Neural progenitor cell (in vitro differentiated cells): ENCODE data around the gene PRUNE2.

Experiments
- EZH2phosphoT487 ChIP-seq: fragments of 200-600 bp; sonication (generic); IDR thresholded peaks from 2 replicates; pipeline ENCODE4 v1.6.1; 2017; ENCODE audit warnings: antibody characterized with exemption
- TF ChIP-seq, protein P1 (sequence below): fragments of 200-600 bp; sonication (generic); IDR thresholded peaks from 2 replicates; pipeline ENCODE4 v1.5.1; 2017; ENCODE audit warnings: antibody characterized with exemption, mild to moderate bottlenecking

DNA sequence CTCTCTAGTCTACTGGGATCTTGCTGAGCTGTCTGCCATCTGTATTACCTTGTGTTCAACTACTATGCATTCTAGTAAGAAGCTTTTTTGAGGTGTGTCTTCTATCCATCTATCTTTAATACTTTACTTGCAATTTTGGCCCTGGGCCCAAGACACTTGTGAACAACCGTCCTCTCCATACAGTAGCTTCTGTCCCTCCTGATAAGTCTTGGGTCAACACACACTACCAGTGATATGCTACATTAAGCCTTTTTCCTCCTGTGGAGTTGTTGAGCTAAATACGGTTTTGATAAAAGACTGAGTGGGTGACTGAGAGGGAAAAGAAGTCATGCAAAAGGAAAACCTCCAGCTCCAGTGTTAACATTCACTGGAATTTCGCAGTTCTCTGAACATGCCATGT is 275.0 kb downstream of the PRUNE2 start:
- no peak for TF ChIP-seq EZH2phosphoT487
- TF ChIP-seq, protein P1, sequence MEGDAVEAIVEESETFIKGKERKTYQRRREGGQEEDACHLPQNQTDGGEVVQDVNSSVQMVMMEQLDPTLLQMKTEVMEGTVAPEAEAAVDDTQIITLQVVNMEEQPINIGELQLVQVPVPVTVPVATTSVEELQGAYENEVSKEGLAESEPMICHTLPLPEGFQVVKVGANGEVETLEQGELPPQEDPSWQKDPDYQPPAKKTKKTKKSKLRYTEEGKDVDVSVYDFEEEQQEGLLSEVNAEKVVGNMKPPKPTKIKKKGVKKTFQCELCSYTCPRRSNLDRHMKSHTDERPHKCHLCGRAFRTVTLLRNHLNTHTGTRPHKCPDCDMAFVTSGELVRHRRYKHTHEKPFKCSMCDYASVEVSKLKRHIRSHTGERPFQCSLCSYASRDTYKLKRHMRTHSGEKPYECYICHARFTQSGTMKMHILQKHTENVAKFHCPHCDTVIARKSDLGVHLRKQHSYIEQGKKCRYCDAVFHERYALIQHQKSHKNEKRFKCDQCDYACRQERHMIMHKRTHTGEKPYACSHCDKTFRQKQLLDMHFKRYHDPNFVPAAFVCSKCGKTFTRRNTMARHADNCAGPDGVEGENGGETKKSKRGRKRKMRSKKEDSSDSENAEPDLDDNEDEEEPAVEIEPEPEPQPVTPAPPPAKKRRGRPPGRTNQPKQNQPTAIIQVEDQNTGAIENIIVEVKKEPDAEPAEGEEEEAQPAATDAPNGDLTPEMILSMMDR, result no peak
